Measurements from ENCODE around the gene RTEL1. TPM values are rescaled to one million over a fixed set of nuclear protein-coding genes. Genes with fewer than 3 reads are reported as not detected.
"Not testable (repeated sequence)": the region's sequence is repeated elsewhere in the genome, so short reads cannot be mapped to it uniquely, and the experiment has no call there.

The RTEL1 gene
- total and polyA plus RNA-seq, 2 donors (not counting 1 experiment from before 2014, with no cell fraction given), result 15.1 to 32.6 TPM

- H3K4me1 ChIP-seq (ENCODE audit: control insufficient read depth in 2 of 2, insufficient read depth in 2 of 2, low read length in 2 of 2), result no peaks in the 10 kb centered on the region
- H3K27me3 Mint-ChIP-seq, result no peaks in the 10 kb centered on the region
- H3K79me2 ChIP-seq (ENCODE audit: control insufficient read depth, insufficient read depth, low read length), result peaks cover 10% of the 10 kb centered on the region
- no peak for ATAC-seq (ENCODE audit: low read depth)
- H3K27ac Mint-ChIP-seq, result no peak overlapping the region
- H4K20me1 ChIP-seq (ENCODE audit: control insufficient read depth, insufficient read depth, low read length, poor library complexity, severe bottlenecking), result no peaks in the 10 kb centered on the region
- no peaks in the 10 kb centered on the region for H3K9me3 ChIP-seq (ENCODE audit: control extremely low read depth in 1 of 3, control insufficient read depth in 2 of 3, insufficient read depth in 1 of 3, low read length in 2 of 3)
- TF ChIP-seq EZH2 (IDR thresholded peaks at IDR 0.05; ENCODE audit: borderline replicate concordance, insufficient read depth, low read depth, low read length, poor library complexity, severe bottlenecking), result no peak
- TF ChIP-seq, protein P1, sequence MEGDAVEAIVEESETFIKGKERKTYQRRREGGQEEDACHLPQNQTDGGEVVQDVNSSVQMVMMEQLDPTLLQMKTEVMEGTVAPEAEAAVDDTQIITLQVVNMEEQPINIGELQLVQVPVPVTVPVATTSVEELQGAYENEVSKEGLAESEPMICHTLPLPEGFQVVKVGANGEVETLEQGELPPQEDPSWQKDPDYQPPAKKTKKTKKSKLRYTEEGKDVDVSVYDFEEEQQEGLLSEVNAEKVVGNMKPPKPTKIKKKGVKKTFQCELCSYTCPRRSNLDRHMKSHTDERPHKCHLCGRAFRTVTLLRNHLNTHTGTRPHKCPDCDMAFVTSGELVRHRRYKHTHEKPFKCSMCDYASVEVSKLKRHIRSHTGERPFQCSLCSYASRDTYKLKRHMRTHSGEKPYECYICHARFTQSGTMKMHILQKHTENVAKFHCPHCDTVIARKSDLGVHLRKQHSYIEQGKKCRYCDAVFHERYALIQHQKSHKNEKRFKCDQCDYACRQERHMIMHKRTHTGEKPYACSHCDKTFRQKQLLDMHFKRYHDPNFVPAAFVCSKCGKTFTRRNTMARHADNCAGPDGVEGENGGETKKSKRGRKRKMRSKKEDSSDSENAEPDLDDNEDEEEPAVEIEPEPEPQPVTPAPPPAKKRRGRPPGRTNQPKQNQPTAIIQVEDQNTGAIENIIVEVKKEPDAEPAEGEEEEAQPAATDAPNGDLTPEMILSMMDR (IDR thresholded peaks at IDR 0.05), result no peak
- peaks cover 0 to 29% of the 10 kb centered on the region in 2 experiments for H3K36me3 ChIP-seq (replicated peaks in 1 of 2; ENCODE audit: control extremely low read depth in 1 of 2, control insufficient read depth in 1 of 2, extremely low read depth in 1 of 2, insufficient read depth in 2 of 2, low read length in 1 of 2)
- H2AFZ ChIP-seq (ENCODE audit: insufficient read depth, low read depth, low read length, poor library complexity, severe bottlenecking), result no peak overlapping the region
- 98% methylated on average over 15 of the region's 16 CpGs for WGBS (ENCODE audit: insufficient coverage)
- H3K27ac ChIP-seq (ENCODE audit: low read length in 2 of 2), result no peak overlapping the region
- no peak overlapping the region for H3K4me3 Mint-ChIP-seq
- H3K9ac ChIP-seq (ENCODE audit: low read length), result no peak overlapping the region
- no peak overlapping the region for H3K4me2 ChIP-seq (replicated peaks; ENCODE audit: low read depth, low read length, poor library complexity, severe bottlenecking)
- no peak for DNase-seq
- intact Hi-C loops (cut with micrococcal nuclease), result no loop called here
- POLR2A ChIA-PET, result no interaction called here
- H3K9me3 Mint-ChIP-seq (ENCODE audit: insufficient read depth), result no peaks in the 10 kb centered on the region
- no peaks in the 10 kb centered on the region for H3K4me1 Mint-ChIP-seq
- H3K4me3 ChIP-seq (ENCODE audit: control extremely low read depth in 1 of 5, extremely low read depth in 1 of 5, insufficient read depth in 1 of 5, low read depth in 2 of 5, low read length in 4 of 5), result no peak overlapping the region
- CTCF ChIA-PET, result no interaction called here
- H3K27me3 ChIP-seq (replicated peaks in 1 of 4; ENCODE audit: control extremely low read depth in 1 of 4, control insufficient read depth in 3 of 4, insufficient read depth in 4 of 4, low read length in 3 of 4), result no peaks in the 10 kb centered on the region
Measured at GRCh38 chr20:63667858-63668257, 9.7 kb downstream of the RTEL1 start.

GRCh38 chr20:63668351-63668750 lies 10.2 kb downstream of the RTEL1 start:
- Histone ChIP-seq H3K4me2 (replicated peaks; ENCODE audit: low read depth, low read length, poor library complexity, severe bottlenecking) (no peak overlapping the region), H3K9me3 (ENCODE audit: control extremely low read depth in 1 of 3, control insufficient read depth in 2 of 3, insufficient read depth in 1 of 3, low read length in 2 of 3) (no peaks in the 10 kb centered on the region), H3K4me3 (ENCODE audit: control extremely low read depth in 1 of 5, extremely low read depth in 1 of 5, insufficient read depth in 1 of 5, low read depth in 2 of 5, low read length in 4 of 5) (no peak overlapping the region), H4K20me1 (ENCODE audit: control insufficient read depth, insufficient read depth, low read length, poor library complexity, severe bottlenecking) (no peaks in the 10 kb centered on the region), H3K27me3 (replicated peaks in 1 of 4; ENCODE audit: control extremely low read depth in 1 of 4, control insufficient read depth in 3 of 4, insufficient read depth in 4 of 4, low read length in 3 of 4) (no peaks in the 10 kb centered on the region), H2AFZ (ENCODE audit: insufficient read depth, low read depth, low read length, poor library complexity, severe bottlenecking) (no peak overlapping the region), H3K27ac (ENCODE audit: low read length in 2 of 2) (no peak overlapping the region), H3K4me1 (ENCODE audit: control insufficient read depth in 2 of 2, insufficient read depth in 2 of 2, low read length in 2 of 2) (no peaks in the 10 kb centered on the region), H3K79me2 (ENCODE audit: control insufficient read depth, insufficient read depth, low read length) (peaks cover 10% of the 10 kb centered on the region), H3K9ac (ENCODE audit: low read length) (no peak overlapping the region), H3K36me3 (replicated peaks in 1 of 2; ENCODE audit: control extremely low read depth in 1 of 2, control insufficient read depth in 1 of 2, extremely low read depth in 1 of 2, insufficient read depth in 2 of 2, low read length in 1 of 2) (peaks cover 0 to 24% of the 10 kb centered on the region in 2 experiments)
- CTCF ChIA-PET, result no interaction called here
- POLR2A ChIA-PET, result no interaction called here
- intact Hi-C loops (cut with micrococcal nuclease), result no loop called here
- H3K9me3 Mint-ChIP-seq (ENCODE audit: insufficient read depth), result no peaks in the 10 kb centered on the region
- H3K4me3 Mint-ChIP-seq, result no peak overlapping the region
- ATAC-seq (ENCODE audit: low read depth) (no peak), DNase-seq (no peak)
- 97% methylated on average over 11 of the region's 11 CpGs for WGBS (ENCODE audit: insufficient coverage)
- no peaks in the 10 kb centered on the region for H3K4me1 Mint-ChIP-seq
- TF ChIP-seq, protein P1 (IDR thresholded peaks at IDR 0.05), result no peak
- TF ChIP-seq EZH2 (IDR thresholded peaks at IDR 0.05; ENCODE audit: borderline replicate concordance, insufficient read depth, low read depth, low read length, poor library complexity, severe bottlenecking), result no peak
- H3K27ac Mint-ChIP-seq, result no peak overlapping the region
- no peaks in the 10 kb centered on the region for H3K27me3 Mint-ChIP-seq

- H3K36me3 ChIP-seq (replicated peaks in 1 of 2; ENCODE audit: control extremely low read depth in 1 of 2, control insufficient read depth in 1 of 2, extremely low read depth in 1 of 2, insufficient read depth in 2 of 2, low read length in 1 of 2), result peaks cover 0 to 23% of the 10 kb centered on the region in 2 experiments
- POLR2A ChIA-PET; H3K9me3 ChIP-seq (ENCODE audit: control extremely low read depth in 1 of 3, control insufficient read depth in 2 of 3, insufficient read depth in 1 of 3, low read length in 2 of 3); H3K9ac ChIP-seq (ENCODE audit: low read length); H3K4me3 ChIP-seq (ENCODE audit: control extremely low read depth in 1 of 5, extremely low read depth in 1 of 5, insufficient read depth in 1 of 5, low read depth in 2 of 5, low read length in 4 of 5); H3K4me1 ChIP-seq (ENCODE audit: control insufficient read depth in 2 of 2, insufficient read depth in 2 of 2, low read length in 2 of 2); H3K27me3 ChIP-seq (replicated peaks in 1 of 4; ENCODE audit: control extremely low read depth in 1 of 4, control insufficient read depth in 3 of 4, insufficient read depth in 4 of 4, low read length in 3 of 4); CTCF ChIA-PET; H2AFZ ChIP-seq (ENCODE audit: insufficient read depth, low read depth, low read length, poor library complexity, severe bottlenecking); ATAC-seq (ENCODE audit: low read depth); H3K79me2 ChIP-seq (ENCODE audit: control insufficient read depth, insufficient read depth, low read length); H3K27ac Mint-ChIP-seq; H3K27me3 Mint-ChIP-seq; H3K4me1 Mint-ChIP-seq; H3K4me3 Mint-ChIP-seq; H3K9me3 Mint-ChIP-seq (ENCODE audit: insufficient read depth); H3K27ac ChIP-seq (ENCODE audit: low read length in 2 of 2); H4K20me1 ChIP-seq (ENCODE audit: control insufficient read depth, insufficient read depth, low read length, poor library complexity, severe bottlenecking); H3K4me2 ChIP-seq (replicated peaks; ENCODE audit: low read depth, low read length, poor library complexity, severe bottlenecking); DNase-seq; intact Hi-C loops (cut with micrococcal nuclease): not testable (repeated sequence)
- WGBS (ENCODE audit: insufficient coverage), result 94% methylated on average over 6 of the region's 12 CpGs
Measured at GRCh38 chr20:63671695-63672094, 13.6 kb downstream of the RTEL1 start.
